Activated naive CD4-positive, alpha-beta T cell treated with anti-CD3 and anti-CD28 coated beads, Interleukin-2, amount 50 U/mL, for 72 hours (primary cell): ENCODE measurements around the gene MAPK4. TPM values are rescaled to one million over a fixed set of nuclear protein-coding genes. Genes with fewer than 3 reads are reported as not detected.

Source experiments
- ATAC-seq, 2 donors: fragments of 150-1000 bp; cut with Tn5 transposase; 2 replicates each; pipeline ENCODE4 v1.10.0; 2021; ENCODE audit warnings: mild to moderate bottlenecking in 2 of 2, moderate library complexity in 2 of 2
- DNase-seq, 2 donors: peaks; one replicate each; pipeline ENCODE4 v3.0.0; 2021 to 2022; ENCODE audit warnings: low spot score in 2 of 2
- H3K27ac Mint-ChIP-seq, 2 donors: one replicate each; pipeline ENCODE4 v1.8.0; 2022; ENCODE audit warnings: mild to moderate bottlenecking in 2 of 2, mixed read lengths in 2 of 2
- H3K36me3 Mint-ChIP-seq, 2 donors: one replicate each; pipeline ENCODE4 v1.8.0; 2022; ENCODE audit warnings: mixed read lengths in 2 of 2
- H3K9me3 Mint-ChIP-seq, 2 donors: one replicate each; pipeline ENCODE4 v1.8.0; 2022; ENCODE audit warnings: mixed read lengths in 2 of 2
- total RNA-seq, 2 donors: library from RNA; stranded (reverse); gene quantifications; one replicate each; pipeline ENCODE4 v1.2.3, GENCODE V29; 2022

Gene MAPK4
- total RNA-seq, 2 donors from 2014 or later, result not detected

DNA sequence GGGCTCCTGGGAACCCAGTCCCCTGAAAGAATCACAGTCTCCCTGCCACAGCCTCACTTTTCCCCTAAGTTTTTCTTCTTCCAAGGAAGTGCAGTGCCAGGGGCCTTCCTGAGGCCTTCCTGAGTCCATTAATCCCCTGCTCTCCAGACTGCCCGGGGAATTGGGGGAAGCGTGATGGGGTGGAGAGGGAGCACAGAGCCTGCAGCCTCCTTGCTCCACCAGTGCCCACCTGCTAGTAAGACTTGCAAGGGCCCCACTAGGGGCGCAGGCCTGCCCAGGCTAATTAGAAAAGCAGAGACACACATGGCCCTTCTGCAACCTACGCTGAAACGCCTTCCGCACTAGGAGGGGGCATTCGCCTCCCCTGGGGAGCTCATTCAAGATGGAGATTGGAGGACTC, 149.3 kb downstream of the MAPK4 start:
- ATAC-seq (no peak), DNase-seq (no peak)
- H3K27ac Mint-ChIP-seq, result no peak overlapping the region
- H3K9me3 Mint-ChIP-seq, result no peaks in the 10 kb centered on the region
- no peaks in the 10 kb centered on the region for H3K36me3 Mint-ChIP-seq

GRCh38 chr18:50711386-50711785, 151.5 kb downstream of the MAPK4 start:
- H3K9me3 Mint-ChIP-seq, result peaks cover 7 to 8% of the 10 kb centered on the region in 2 donors
- ATAC-seq, result no peak
- H3K27ac Mint-ChIP-seq, result no peak overlapping the region
- no peak for DNase-seq
- no peaks in the 10 kb centered on the region for H3K36me3 Mint-ChIP-seq

GRCh38 chr18:50715919-50716318, 156.0 kb downstream of the MAPK4 start:
- Mint-ChIP-seq H3K9me3 (peaks cover 13 to 15% of the 10 kb centered on the region in 2 donors), H3K36me3 (no peaks in the 10 kb centered on the region), H3K27ac (no peak overlapping the region)
- no peak for DNase-seq
- no peak for ATAC-seq

GRCh38 chr18:50716902-50717301, 157.0 kb downstream of the MAPK4 start:
- no peak for ATAC-seq
- Mint-ChIP-seq H3K27ac (no peak overlapping the region), H3K36me3 (no peaks in the 10 kb centered on the region), H3K9me3 (peaks cover 13 to 15% of the 10 kb centered on the region in 2 donors)
- DNase-seq, result no peak

DNA sequence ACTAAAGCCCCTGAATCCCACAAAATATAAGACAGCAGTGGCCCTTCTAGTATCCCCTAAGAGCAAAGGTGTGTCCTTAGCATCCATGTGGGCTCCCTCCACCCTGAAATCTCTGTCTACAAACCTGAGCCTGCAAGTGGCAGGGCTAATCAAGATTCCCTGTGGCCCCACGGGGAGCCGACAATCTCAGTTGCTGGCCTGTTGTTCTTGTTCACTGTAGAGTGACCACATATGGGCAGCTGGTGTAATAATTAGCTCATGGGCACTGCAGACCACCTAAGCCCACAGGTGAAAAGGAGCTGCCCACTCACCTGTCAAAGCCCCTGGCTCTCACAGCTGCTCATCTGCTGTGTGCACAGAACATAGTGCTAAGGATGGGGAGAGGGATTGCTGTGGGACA, 157.7 kb downstream of the MAPK4 start:
- DNase-seq, result no peak
- H3K27ac Mint-ChIP-seq, result no peak overlapping the region
- no peak for ATAC-seq

GRCh38 chr18:50719471-50720324, 159.8 kb downstream of the MAPK4 start:
- peaks cover 13 to 15% of the 10 kb centered on the region in 2 donors for H3K9me3 Mint-ChIP-seq
- H3K36me3 Mint-ChIP-seq, result no peaks in the 10 kb centered on the region
- ATAC-seq (no peak), DNase-seq (no peak)
- no peak overlapping the region for H3K27ac Mint-ChIP-seq

More for the DNA sequence above, 157.7 kb downstream of the MAPK4 start:
- Mint-ChIP-seq H3K9me3 (peaks cover 13 to 15% of the 10 kb centered on the region in 2 donors), H3K36me3 (no peaks in the 10 kb centered on the region)

GRCh38 chr18:50720325-50720674, 160.4 kb downstream of the MAPK4 start:
- peak overlapping the region in 1 of 2 donors; percentile 77 for H3K27ac Mint-ChIP-seq
- ATAC-seq (no peak), DNase-seq (no peak)
- no peaks in the 10 kb centered on the region for H3K36me3 Mint-ChIP-seq
- peaks cover 13 to 15% of the 10 kb centered on the region in 2 donors for H3K9me3 Mint-ChIP-seq

GRCh38 chr18:50721006-50721405, 161.1 kb downstream of the MAPK4 start:
- no peak overlapping the region for H3K27ac Mint-ChIP-seq
- ATAC-seq, result no peak
- H3K9me3 Mint-ChIP-seq, result peaks cover 9 to 11% of the 10 kb centered on the region in 2 donors
- DNase-seq, result no peak
- no peaks in the 10 kb centered on the region for H3K36me3 Mint-ChIP-seq

GRCh38 chr18:50721451-50722120, 161.7 kb downstream of the MAPK4 start:
- no peak for DNase-seq
- Mint-ChIP-seq H3K9me3 (peaks cover 5% of the 10 kb centered on the region in 2 donors), H3K27ac (no peak overlapping the region), H3K36me3 (no peaks in the 10 kb centered on the region)
- no peak for ATAC-seq

- ATAC-seq, result no peak
- H3K36me3 Mint-ChIP-seq, result no peaks in the 10 kb centered on the region
- H3K9me3 Mint-ChIP-seq, result no peaks in the 10 kb centered on the region
- no peak for DNase-seq
- no peak overlapping the region for H3K27ac Mint-ChIP-seq
These were observed 162.4 kb downstream of the MAPK4 start for GRCh38 chr18:50722311-50722710.

DNA sequence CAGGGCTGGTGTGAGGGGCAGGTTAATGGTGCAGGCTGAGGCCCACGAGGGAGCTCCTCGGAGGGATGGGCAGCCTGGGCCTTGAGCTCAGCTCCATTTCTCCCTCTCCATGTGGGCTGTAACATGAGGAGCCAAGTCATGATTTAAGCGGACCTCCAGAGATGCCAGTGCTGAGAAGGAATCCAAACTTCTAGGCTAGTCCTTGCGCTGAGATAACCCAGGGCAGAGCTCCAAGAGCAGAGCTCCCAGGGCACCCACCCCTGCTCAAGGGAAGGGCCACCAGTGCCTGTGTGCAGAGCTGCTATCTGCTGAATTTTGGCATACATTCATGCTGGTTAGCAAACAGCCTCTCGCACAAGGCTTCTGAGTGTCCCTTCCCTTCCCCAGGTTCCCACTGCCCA, 164.9 kb downstream of the MAPK4 start:
- Mint-ChIP-seq H3K27ac (no peak overlapping the region), H3K36me3 (no peaks in the 10 kb centered on the region), H3K9me3 (no peaks in the 10 kb centered on the region)
- ATAC-seq (no peak), DNase-seq (no peak)

DNA sequence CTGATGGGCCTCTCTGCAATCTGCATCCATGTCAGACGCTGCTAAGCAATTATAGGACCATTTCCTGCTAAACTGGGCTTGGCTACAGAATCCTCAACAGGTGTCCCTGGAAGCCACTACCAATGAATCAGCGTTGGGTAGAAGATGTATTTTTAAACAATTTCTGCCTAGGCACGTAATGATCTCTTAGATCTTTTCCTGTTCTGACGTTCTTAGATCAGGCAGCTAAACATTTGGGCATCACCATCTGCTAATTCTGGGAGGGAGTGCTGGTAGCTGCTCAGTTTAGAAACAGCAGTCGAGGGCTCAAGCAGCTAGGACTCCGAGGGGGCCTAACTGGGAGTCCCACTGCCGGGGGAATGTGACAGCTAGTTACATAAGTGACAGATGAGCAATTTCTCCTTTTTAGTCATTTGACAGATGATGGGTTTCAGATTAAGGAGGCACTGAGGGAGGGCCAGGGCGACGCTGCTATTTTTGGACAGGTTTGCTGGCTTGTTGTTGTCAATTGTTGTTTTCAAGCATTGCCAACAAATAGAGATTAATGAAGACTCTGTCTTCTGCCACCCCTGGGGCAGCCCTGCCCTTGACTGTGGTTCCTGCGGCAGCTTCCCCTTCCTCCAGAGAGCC, 167.2 kb downstream of the MAPK4 start:
- ATAC-seq (peak in 1 of 2 donors; percentile 64), DNase-seq (peak in 1 of 2 donors; percentile 13)
- no peaks in the 10 kb centered on the region for H3K9me3 Mint-ChIP-seq
- no peak overlapping the region for H3K27ac Mint-ChIP-seq
- H3K36me3 Mint-ChIP-seq, result no peaks in the 10 kb centered on the region

GRCh38 chr18:50727721-50728471, 168.0 kb downstream of the MAPK4 start:
- H3K27ac Mint-ChIP-seq, result no peak overlapping the region

DNA sequence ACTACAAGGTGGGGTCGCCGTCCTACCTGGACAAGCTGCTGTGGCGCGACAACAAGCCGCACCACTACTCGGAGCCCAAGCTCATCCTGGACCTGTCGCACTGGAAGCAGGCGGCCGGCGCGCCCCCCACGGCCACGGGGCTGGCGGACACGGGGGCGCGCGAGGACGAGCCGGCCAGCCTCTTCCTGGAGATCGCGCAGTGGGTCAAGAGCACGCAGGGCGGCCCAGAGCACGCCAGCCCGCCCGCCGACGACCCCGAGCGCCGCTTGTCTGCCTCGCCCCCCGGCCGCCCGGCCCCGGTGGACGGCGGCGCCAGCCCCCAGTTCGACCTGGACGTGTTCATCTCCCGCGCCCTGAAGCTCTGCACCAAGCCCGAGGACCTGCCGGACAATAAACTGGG, 169.5 kb downstream of the MAPK4 start:
- H3K36me3 Mint-ChIP-seq, result no peaks in the 10 kb centered on the region
- H3K27ac Mint-ChIP-seq, result no peak overlapping the region
- ATAC-seq (no peak), DNase-seq (no peak)
- H3K9me3 Mint-ChIP-seq, result no peaks in the 10 kb centered on the region

More at GRCh38 chr18:50727721-50728471, 168.0 kb downstream of the MAPK4 start:
- no peaks in the 10 kb centered on the region for H3K36me3 Mint-ChIP-seq
- ATAC-seq, result no peak
- no peaks in the 10 kb centered on the region for H3K9me3 Mint-ChIP-seq
- DNase-seq, result no peak

- DNase-seq, result no peak
- no peaks in the 10 kb centered on the region for H3K36me3 Mint-ChIP-seq
- no peak for ATAC-seq
- H3K27ac Mint-ChIP-seq, result no peak overlapping the region
- H3K9me3 Mint-ChIP-seq, result no peaks in the 10 kb centered on the region
These were observed 170.1 kb downstream of the MAPK4 start for GRCh38 chr18:50729986-50730385.

GRCh38 chr18:50734342-50734741, 174.5 kb downstream of the MAPK4 start:
- no peaks in the 10 kb centered on the region for H3K36me3 Mint-ChIP-seq
- no peak for DNase-seq
- H3K27ac Mint-ChIP-seq, result no peak overlapping the region
- ATAC-seq, result no peak
- H3K9me3 Mint-ChIP-seq, result no peaks in the 10 kb centered on the region

- H3K9me3 Mint-ChIP-seq, result no peaks in the 10 kb centered on the region
- ATAC-seq (no peak), DNase-seq (no peak)
- no peak overlapping the region for H3K27ac Mint-ChIP-seq
- H3K36me3 Mint-ChIP-seq, result no peaks in the 10 kb centered on the region
These were observed 175.0 kb downstream of the MAPK4 start for GRCh38 chr18:50734886-50735285.
